GM23338 (cell line): ENCODE data around the gene C14orf93. TPM values are rescaled to one million over a fixed set of nuclear protein-coding genes. Genes with fewer than 3 reads are reported as not detected.

Experiments used
- ATAC-seq: fragments of 200-7000 bp; cut with Tn5 transposase; 3 replicates; pipeline ENCODE4 v1.9.1; 2020
- DNase-seq: peaks from one replicate; pipeline ENCODE4 v3.0.0-alpha.2; 2015; ENCODE audit warnings: low spot score
- H2AFZ ChIP-seq: fragments of 200-600 bp; sonication (generic); 2 replicates; pipeline ENCODE4 v1.8.0; 2016; ENCODE audit warnings: antibody characterized with exemption, mild to moderate bottlenecking, moderate library complexity
- H3F3A ChIP-seq: fragments of 200-600 bp; sonication (generic); replicated peaks from 2 replicates; pipeline ENCODE4 v1.8.0; 2017; ENCODE audit warnings: antibody characterized with exemption, mixed run types, low read depth
- H3K27ac ChIP-seq: fragments of 200-600 bp; sonication (generic); 2 replicates; pipeline ENCODE4 v1.6.1; 2016; ENCODE audit warnings: low read depth
- H3K27me3 ChIP-seq: fragments of 200-600 bp; sonication (generic); 2 replicates; pipeline ENCODE4 v1.8.0; 2016; ENCODE audit warnings: mild to moderate bottlenecking, mixed run types, moderate library complexity; ENCODE audit not compliant: insufficient read depth
- H3K36me3 ChIP-seq: fragments of 200-600 bp; sonication (generic); 2 replicates; pipeline ENCODE4 v1.8.0; 2016; ENCODE audit warnings: mild to moderate bottlenecking; ENCODE audit not compliant: insufficient read depth
- H3K4me1 ChIP-seq: fragments of 200-600 bp; sonication (generic); 2 replicates; pipeline ENCODE4 v1.8.0; 2016; ENCODE audit warnings: mild to moderate bottlenecking, moderate library complexity; ENCODE audit not compliant: insufficient read depth
- H3K4me2 ChIP-seq: fragments of 200-600 bp; sonication (generic); 2 replicates; pipeline ENCODE4 v1.7.1; 2017; ENCODE audit warnings: mixed run types
- H3K4me3 ChIP-seq: fragments of 200-600 bp; sonication (generic); 2 replicates; pipeline ENCODE4 v1.6.1; 2016; ENCODE audit warnings: mixed run types
- H3K79me2 ChIP-seq: fragments of 200-600 bp; sonication (generic); replicated peaks from 2 replicates; pipeline ENCODE4 v1.8.0; 2017; ENCODE audit warnings: mild to moderate bottlenecking; ENCODE audit not compliant: insufficient read depth
- H3K9me2 ChIP-seq: fragments of 200-600 bp; sonication (generic); 2 replicates; pipeline ENCODE4 v1.8.0; 2017; ENCODE audit not compliant: insufficient read depth
- H4K20me1 ChIP-seq: fragments of 200-600 bp; sonication (generic); replicated peaks from 2 replicates; pipeline ENCODE4 v1.8.0; 2017; ENCODE audit warnings: mild to moderate bottlenecking; ENCODE audit not compliant: insufficient read depth
- H3K27ac Mint-ChIP-seq: 2 replicates; pipeline ENCODE4 v1.8.0; 2020; ENCODE audit warnings: inconsistent platforms, mild to moderate bottlenecking, moderate library complexity, mixed read lengths
- H3K27me3 Mint-ChIP-seq: 3 replicates; pipeline ENCODE4 v1.8.0; 2022; ENCODE audit warnings: low read depth, mild to moderate bottlenecking, moderate library complexity, mixed read lengths, inconsistent platforms; ENCODE audit not compliant: insufficient read depth, poor library complexity
- H3K36me3 Mint-ChIP-seq: 3 replicates; pipeline ENCODE4 v1.8.0; 2021; ENCODE audit warnings: low read depth, mild to moderate bottlenecking, inconsistent platforms, moderate library complexity, mixed read lengths
- H3K4me1 Mint-ChIP-seq: 3 replicates; pipeline ENCODE4 v1.8.0; 2020; ENCODE audit warnings: mild to moderate bottlenecking, inconsistent platforms, mixed read lengths
- H3K4me3 Mint-ChIP-seq: 3 replicates; pipeline ENCODE4 v1.8.0; 2021; ENCODE audit warnings: moderate library complexity, mild to moderate bottlenecking, inconsistent platforms, mixed read lengths
- H3K9me3 Mint-ChIP-seq: 3 replicates; pipeline ENCODE4 v1.8.0; 2020; ENCODE audit warnings: moderate library complexity, mild to moderate bottlenecking, inconsistent platforms, mixed read lengths
- CREB1 ChIP-seq: fragments of 250-450 bp; sonication (Bioruptor Pico); IDR thresholded peaks from 2 replicates; pipeline ENCODE4 v1.5.0; 2020; ENCODE audit warnings: low read depth, mild to moderate bottlenecking, moderate library complexity
- CTCF ChIP-seq, 2 experiments: fragments of 200-600 bp in 1 of 2; sonication (generic) in 1 of 2; conservative IDR thresholded peaks; 2 replicates each; pipeline versions ENCODE4 v1.5.1 to v1.6.1; 2016 to 2017; ENCODE audit warnings: antibody characterized with exemption in 2 of 2, low read depth in 2 of 2, mild to moderate bottlenecking in 2 of 2, moderate library complexity in 1 of 2
- EZH2 ChIP-seq: fragments of 200-600 bp; sonication (generic); IDR thresholded peaks from one replicate; pipeline ENCODE4 v1.8.0; 2017; ENCODE audit warnings: antibody characterized with exemption, mild to moderate bottlenecking, low read depth; ENCODE audit not compliant: unreplicated experiment
- EZH2phosphoT487 ChIP-seq: fragments of 200-600 bp; sonication (generic); IDR thresholded peaks from one replicate; pipeline ENCODE4 v1.8.1; 2018; ENCODE audit warnings: antibody characterized with exemption; ENCODE audit not compliant: unreplicated experiment
- JUNB ChIP-seq: IDR thresholded peaks from one replicate; pipeline ENCODE4 v1.6.1; 2016; ENCODE audit warnings: antibody characterized with exemption; ENCODE audit not compliant: unreplicated experiment
- NANOG ChIP-seq: IDR thresholded peaks from 2 replicates; pipeline ENCODE4 v1.6.1; 2016; ENCODE audit warnings: antibody characterized with exemption, borderline replicate concordance
- POLR2AphosphoS5 ChIP-seq: IDR thresholded peaks from 2 replicates; pipeline ENCODE4 v1.6.1; 2016; ENCODE audit warnings: antibody characterized with exemption, low read depth
- STAT1 ChIP-seq: IDR thresholded peaks from one replicate; pipeline ENCODE4 v1.6.1; 2016; ENCODE audit warnings: antibody characterized with exemption; ENCODE audit not compliant: unreplicated experiment
- ZNF114 ChIP-seq: fragments of 250-450 bp; sonication (Bioruptor Pico); IDR thresholded peaks from 2 replicates; pipeline ENCODE4 v1.5.0; 2020; ENCODE audit warnings: mild to moderate bottlenecking, moderate library complexity
- ZNF331 ChIP-seq: fragments of 250-450 bp; sonication (Bioruptor Pico); IDR thresholded peaks from 2 replicates; pipeline ENCODE4 v1.5.0; 2020; ENCODE audit warnings: low read depth, mild to moderate bottlenecking, moderate library complexity
- ZNF462 ChIP-seq: fragments of 250-450 bp; sonication (Bioruptor Pico); IDR thresholded peaks from 2 replicates; pipeline ENCODE4 v1.5.0; 2020; ENCODE audit warnings: mild to moderate bottlenecking, moderate library complexity
- polyA plus RNA-seq: library from polyadenylated mRNA; unstranded; fragments of >200 nt; fragmentation: Nextera tagmentation; extraction: Ambion mirVana; gene quantifications from 2 replicates; pipeline ENCODE4 v1.2.1, GENCODE V29; 2016
- total RNA-seq: library from RNA; depleted of rRNA; stranded (reverse); fragments of >200 nt; shearing (Covaris generic); gene quantifications from 2 replicates; pipeline ENCODE4 v1.2.3, GENCODE V29; 2014
- TF ChIP-seq, protein P1 (sequence below): IDR thresholded peaks from 2 replicates; pipeline ENCODE4 v1.6.1; 2016; ENCODE audit warnings: antibody characterized with exemption
- TF ChIP-seq, protein P2 (sequence below): IDR thresholded peaks from one replicate; pipeline ENCODE4 v1.6.1; 2018; ENCODE audit warnings: antibody characterized with exemption; ENCODE audit not compliant: unreplicated experiment

Gene C14orf93
- total and polyA plus RNA-seq, 2 experiments from 2014 or later, result 3.5 to 11.7 TPM

GRCh38 chr14:22977434-22977683 lies 32.6 kb downstream of the C14orf93 start:
- Histone ChIP-seq H3K4me2 (peak overlapping the region; percentile 68), H3K4me1 (peaks cover 36% of the 10 kb centered on the region), H3K9me2 (no peaks in the 10 kb centered on the region), H4K20me1 (peaks cover 3% of the 10 kb centered on the region), H3K36me3 (peaks cover 33% of the 10 kb centered on the region), H3K27me3 (peaks cover 19% of the 10 kb centered on the region), H3K79me2 (peaks cover 47% of the 10 kb centered on the region), H2AFZ (no peak overlapping the region), H3K4me3 (peak overlapping the region; percentile 38), H3K27ac (peak overlapping the region; percentile 96), H3F3A (peaks cover 42% of the 10 kb centered on the region)
- peak overlapping the region; percentile 69 for H3K4me3 Mint-ChIP-seq
- peaks cover 25% of the 10 kb centered on the region for H3K27me3 Mint-ChIP-seq
- no peak for DNase-seq
- TF ChIP-seq JUNB (no peak), ZNF114 (CRISPR knock-in tag) (no peak), EZH2 (no peak), POLR2AphosphoS5 (no peak), CREB1 (CRISPR knock-in tag) (no peak), ZNF462 (CRISPR knock-in tag) (no peak), STAT1 (no peak), EZH2phosphoT487 (no peak), NANOG (no peak), ZNF331 (no peak), CTCF (conservative IDR thresholded peaks at IDR 0.05; ENCODE audit: low read depth in 2 of 2) (no peak)
- TF ChIP-seq, protein P1, sequence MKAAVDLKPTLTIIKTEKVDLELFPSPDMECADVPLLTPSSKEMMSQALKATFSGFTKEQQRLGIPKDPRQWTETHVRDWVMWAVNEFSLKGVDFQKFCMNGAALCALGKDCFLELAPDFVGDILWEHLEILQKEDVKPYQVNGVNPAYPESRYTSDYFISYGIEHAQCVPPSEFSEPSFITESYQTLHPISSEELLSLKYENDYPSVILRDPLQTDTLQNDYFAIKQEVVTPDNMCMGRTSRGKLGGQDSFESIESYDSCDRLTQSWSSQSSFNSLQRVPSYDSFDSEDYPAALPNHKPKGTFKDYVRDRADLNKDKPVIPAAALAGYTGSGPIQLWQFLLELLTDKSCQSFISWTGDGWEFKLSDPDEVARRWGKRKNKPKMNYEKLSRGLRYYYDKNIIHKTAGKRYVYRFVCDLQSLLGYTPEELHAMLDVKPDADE, result no peak
- TF ChIP-seq, protein P2, sequence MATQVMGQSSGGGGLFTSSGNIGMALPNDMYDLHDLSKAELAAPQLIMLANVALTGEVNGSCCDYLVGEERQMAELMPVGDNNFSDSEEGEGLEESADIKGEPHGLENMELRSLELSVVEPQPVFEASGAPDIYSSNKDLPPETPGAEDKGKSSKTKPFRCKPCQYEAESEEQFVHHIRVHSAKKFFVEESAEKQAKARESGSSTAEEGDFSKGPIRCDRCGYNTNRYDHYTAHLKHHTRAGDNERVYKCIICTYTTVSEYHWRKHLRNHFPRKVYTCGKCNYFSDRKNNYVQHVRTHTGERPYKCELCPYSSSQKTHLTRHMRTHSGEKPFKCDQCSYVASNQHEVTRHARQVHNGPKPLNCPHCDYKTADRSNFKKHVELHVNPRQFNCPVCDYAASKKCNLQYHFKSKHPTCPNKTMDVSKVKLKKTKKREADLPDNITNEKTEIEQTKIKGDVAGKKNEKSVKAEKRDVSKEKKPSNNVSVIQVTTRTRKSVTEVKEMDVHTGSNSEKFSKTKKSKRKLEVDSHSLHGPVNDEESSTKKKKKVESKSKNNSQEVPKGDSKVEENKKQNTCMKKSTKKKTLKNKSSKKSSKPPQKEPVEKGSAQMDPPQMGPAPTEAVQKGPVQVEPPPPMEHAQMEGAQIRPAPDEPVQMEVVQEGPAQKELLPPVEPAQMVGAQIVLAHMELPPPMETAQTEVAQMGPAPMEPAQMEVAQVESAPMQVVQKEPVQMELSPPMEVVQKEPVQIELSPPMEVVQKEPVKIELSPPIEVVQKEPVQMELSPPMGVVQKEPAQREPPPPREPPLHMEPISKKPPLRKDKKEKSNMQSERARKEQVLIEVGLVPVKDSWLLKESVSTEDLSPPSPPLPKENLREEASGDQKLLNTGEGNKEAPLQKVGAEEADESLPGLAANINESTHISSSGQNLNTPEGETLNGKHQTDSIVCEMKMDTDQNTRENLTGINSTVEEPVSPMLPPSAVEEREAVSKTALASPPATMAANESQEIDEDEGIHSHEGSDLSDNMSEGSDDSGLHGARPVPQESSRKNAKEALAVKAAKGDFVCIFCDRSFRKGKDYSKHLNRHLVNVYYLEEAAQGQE, result no peak
- H3K4me1 Mint-ChIP-seq, result peaks cover 48% of the 10 kb centered on the region
- H3K36me3 Mint-ChIP-seq, result peaks cover 67% of the 10 kb centered on the region
- no peak for ATAC-seq
- peak overlapping the region; percentile 92 for H3K27ac Mint-ChIP-seq
- no peaks in the 10 kb centered on the region for H3K9me3 Mint-ChIP-seq
